Measurements from ENCODE around the gene TFF2. TPM values are rescaled to one million over a fixed set of nuclear protein-coding genes. Genes with fewer than 3 reads are reported as not detected.

TFF2 gene
- total and polyA plus RNA-seq, 2 of the 4 experiments (the other 2 are of a cell fraction): not detected

DNA sequence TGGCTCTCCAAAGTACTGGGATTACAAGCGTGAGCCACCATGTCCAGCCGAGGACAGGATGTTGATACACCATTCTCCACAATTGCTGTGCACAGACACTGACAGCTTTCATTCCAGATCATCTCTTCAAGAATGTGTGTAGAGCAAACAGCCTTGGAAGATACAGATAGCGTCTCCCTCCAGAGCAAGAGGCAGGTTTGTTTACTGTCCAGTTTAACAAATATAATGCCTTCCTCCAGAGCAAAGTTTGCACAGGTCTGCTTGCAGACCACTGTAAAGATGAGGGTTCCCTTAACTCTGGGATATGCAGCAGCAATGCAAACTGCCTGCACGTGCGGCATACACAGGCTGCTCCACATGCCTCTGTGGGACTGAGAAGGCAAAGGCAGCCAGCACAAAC is 40.5 kb upstream of the TFF2 start:
- DNase-seq (no peak), ATAC-seq (ENCODE audit: low read depth) (no peak)
- H3K4me1 ChIP-seq (ENCODE audit: control insufficient read depth, insufficient read depth, low read length): no peaks in the 10 kb centered on the region
- H3K27ac ChIP-seq (ENCODE audit: insufficient read depth, low read length): no peak overlapping the region
- no peak overlapping the region for H3K23ac ChIP-seq (ENCODE audit: low read depth, low read length)
- H3K4ac ChIP-seq (ENCODE audit: low read depth, low read length): no peak overlapping the region
- no peak overlapping the region for H2AFZ ChIP-seq (replicated peaks; ENCODE audit: low read length, poor library complexity)
- peaks cover 31% of the 10 kb centered on the region for H3K27me3 ChIP-seq (ENCODE audit: control insufficient read depth, insufficient read depth, low read length)
- H3K9me1 ChIP-seq (ENCODE audit: insufficient read depth, low read length): no peaks in the 10 kb centered on the region
- no CpG with 5 or more reads among the region's 5 CpGs for WGBS, 2 experiments (ENCODE audit: extremely low coverage in 2 of 2, insufficient read length in 1 of 2)
- H3K18ac ChIP-seq (ENCODE audit: low read depth, low read length): no peak overlapping the region
- CTCF ChIA-PET: no interaction called here
- no peak overlapping the region for H3K9ac ChIP-seq (ENCODE audit: low read depth, low read length)
- H2BK120ac ChIP-seq (ENCODE audit: low read depth, low read length): no peak overlapping the region
- TF ChIP-seq, protein P1, sequence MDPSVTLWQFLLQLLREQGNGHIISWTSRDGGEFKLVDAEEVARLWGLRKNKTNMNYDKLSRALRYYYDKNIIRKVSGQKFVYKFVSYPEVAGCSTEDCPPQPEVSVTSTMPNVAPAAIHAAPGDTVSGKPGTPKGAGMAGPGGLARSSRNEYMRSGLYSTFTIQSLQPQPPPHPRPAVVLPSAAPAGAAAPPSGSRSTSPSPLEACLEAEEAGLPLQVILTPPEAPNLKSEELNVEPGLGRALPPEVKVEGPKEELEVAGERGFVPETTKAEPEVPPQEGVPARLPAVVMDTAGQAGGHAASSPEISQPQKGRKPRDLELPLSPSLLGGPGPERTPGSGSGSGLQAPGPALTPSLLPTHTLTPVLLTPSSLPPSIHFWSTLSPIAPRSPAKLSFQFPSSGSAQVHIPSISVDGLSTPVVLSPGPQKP (IDR thresholded peaks at IDR 0.05; ENCODE audit: borderline replicate concordance, low read depth, low read length): no peak
- TF ChIP-seq MAZ (IDR thresholded peaks at IDR 0.05; ENCODE audit: borderline replicate concordance, low read depth, low read length) (no peak), RFX5 (IDR thresholded peaks at IDR 0.05; ENCODE audit: low read depth, low read length) (no peak), FOS (IDR thresholded peaks at IDR 0.05; ENCODE audit: low read depth, low read length) (no peak), RCOR1 (IDR thresholded peaks at IDR 0.05; ENCODE audit: insufficient replicate concordance, low read length) (no peak), SMC3 (IDR thresholded peaks at IDR 0.05; ENCODE audit: low read depth, low read length) (no peak), MXI1 (IDR thresholded peaks at IDR 0.05; ENCODE audit: borderline replicate concordance, low read depth, low read length) (no peak), BHLHE40 (IDR thresholded peaks at IDR 0.05; ENCODE audit: low read depth, low read length) (no peak), CEBPB (IDR thresholded peaks at IDR 0.05; ENCODE audit: low read depth, low read length) (no peak), MAFK (IDR thresholded peaks at IDR 0.05; ENCODE audit: low read depth, low read length) (no peak), RAD21 (IDR thresholded peaks at IDR 0.05; ENCODE audit: low read length) (no peak), POLR2A (IDR thresholded peaks at IDR 0.05; ENCODE audit: low read depth, low read length) (no peak), NFE2L2 (IDR thresholded peaks at IDR 0.05; ENCODE audit: low read depth, low read length) (no peak), CHD1 (IDR thresholded peaks at IDR 0.05; ENCODE audit: low read depth, low read length) (no peak)
- TF ChIP-seq, protein P2, sequence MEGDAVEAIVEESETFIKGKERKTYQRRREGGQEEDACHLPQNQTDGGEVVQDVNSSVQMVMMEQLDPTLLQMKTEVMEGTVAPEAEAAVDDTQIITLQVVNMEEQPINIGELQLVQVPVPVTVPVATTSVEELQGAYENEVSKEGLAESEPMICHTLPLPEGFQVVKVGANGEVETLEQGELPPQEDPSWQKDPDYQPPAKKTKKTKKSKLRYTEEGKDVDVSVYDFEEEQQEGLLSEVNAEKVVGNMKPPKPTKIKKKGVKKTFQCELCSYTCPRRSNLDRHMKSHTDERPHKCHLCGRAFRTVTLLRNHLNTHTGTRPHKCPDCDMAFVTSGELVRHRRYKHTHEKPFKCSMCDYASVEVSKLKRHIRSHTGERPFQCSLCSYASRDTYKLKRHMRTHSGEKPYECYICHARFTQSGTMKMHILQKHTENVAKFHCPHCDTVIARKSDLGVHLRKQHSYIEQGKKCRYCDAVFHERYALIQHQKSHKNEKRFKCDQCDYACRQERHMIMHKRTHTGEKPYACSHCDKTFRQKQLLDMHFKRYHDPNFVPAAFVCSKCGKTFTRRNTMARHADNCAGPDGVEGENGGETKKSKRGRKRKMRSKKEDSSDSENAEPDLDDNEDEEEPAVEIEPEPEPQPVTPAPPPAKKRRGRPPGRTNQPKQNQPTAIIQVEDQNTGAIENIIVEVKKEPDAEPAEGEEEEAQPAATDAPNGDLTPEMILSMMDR (conservative IDR thresholded peaks at IDR 0.05; ENCODE audit: low read depth, low read length): no peak
- TF ChIP-seq, protein P3, sequence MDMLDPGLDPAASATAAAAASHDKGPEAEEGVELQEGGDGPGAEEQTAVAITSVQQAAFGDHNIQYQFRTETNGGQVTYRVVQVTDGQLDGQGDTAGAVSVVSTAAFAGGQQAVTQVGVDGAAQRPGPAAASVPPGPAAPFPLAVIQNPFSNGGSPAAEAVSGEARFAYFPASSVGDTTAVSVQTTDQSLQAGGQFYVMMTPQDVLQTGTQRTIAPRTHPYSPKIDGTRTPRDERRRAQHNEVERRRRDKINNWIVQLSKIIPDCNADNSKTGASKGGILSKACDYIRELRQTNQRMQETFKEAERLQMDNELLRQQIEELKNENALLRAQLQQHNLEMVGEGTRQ (IDR thresholded peaks at IDR 0.05; ENCODE audit: low read depth, low read length): no peak
- H3K36me3 ChIP-seq (ENCODE audit: control insufficient read depth, insufficient read depth, low read length): no peaks in the 10 kb centered on the region
- H2BK20ac ChIP-seq (ENCODE audit: low read depth, low read length): no peak overlapping the region
- H3K79me1 ChIP-seq (ENCODE audit: low read depth in 1 of 2, low read length in 2 of 2): no peaks in the 10 kb centered on the region
- no peak overlapping the region for H2BK15ac ChIP-seq (ENCODE audit: low read depth, low read length)
- dilution Hi-C loops (cut with HindIII; ENCODE audit: low sequenced_read_pairs, unreplicated experiment): no loop called here
- POLR2A ChIA-PET (ENCODE audit: unreplicated experiment): no interaction called here
- H3K4me3 ChIP-seq (ENCODE audit: insufficient read depth, low read depth, low read length): no peak overlapping the region
- no peaks in the 10 kb centered on the region for H3K9me3 ChIP-seq (ENCODE audit: control insufficient read depth, insufficient read depth, low read length)
- no peak overlapping the region for H2BK5ac ChIP-seq (ENCODE audit: low read depth, low read length, poor library complexity, severe bottlenecking)
- no peak overlapping the region for H4K5ac ChIP-seq (ENCODE audit: low read depth, low read length)
- H4K20me1 ChIP-seq (ENCODE audit: insufficient read depth, low read length): no peaks in the 10 kb centered on the region
- H3K4me2 ChIP-seq (ENCODE audit: low read depth, low read length): no peak overlapping the region
- intact Hi-C loops (cut with micrococcal nuclease): no loop called here
- in situ Hi-C loops (cut with MboI; ENCODE audit: low sequenced_read_pairs): no loop called here
- H2AK9ac ChIP-seq (replicated peaks; ENCODE audit: low read depth, low read length, poor library complexity): no peak overlapping the region
- H3K56ac ChIP-seq (ENCODE audit: extremely low read depth, insufficient read depth, low read length): no peak overlapping the region
- no TSS peak for BruUV-seq (replicated peaks)
- no peak overlapping the region for H3K14ac ChIP-seq (replicated peaks; ENCODE audit: low read depth, low read length)
- no peak overlapping the region for H4K8ac ChIP-seq (ENCODE audit: low read depth in 2 of 2, low read length in 2 of 2)
- no peak overlapping the region for H2AK5ac ChIP-seq (ENCODE audit: low read depth, low read length)
- no peak overlapping the region for H4K91ac ChIP-seq (ENCODE audit: insufficient read depth, low read depth, low read length)
